ENCODE data around the gene POLR3GL. TPM values are rescaled to one million over a fixed set of nuclear protein-coding genes. Genes with fewer than 3 reads are reported as not detected.

POLR3GL gene
- total and polyA plus RNA-seq, 7 experiments from 2014 or later: 20.7 to 113 (median 33.9) TPM

- ATAC-seq: no peak
- ChIA-PET CTCF (interaction anchor here (1.3 to 8.1 kb wide), 4 partner anchors 11 to 137 kb away, joined by 5 to 233 read pairs (median 124); partner anchors contain the start of genes ANKRD34A, NUDT17, POLR3GL and TXNIP), POLR2A (interaction anchor here (0.5 to 24.3 kb wide), 6 partner anchors 13 to 118 kb away, joined by 3 to 1779 read pairs (median 5); partner anchors contain the start of genes ANKRD34A, HJV, LIX1L and POLR3GL)
- Mint-ChIP-seq H3K27ac (peak overlapping the region in 4 of 9 donors; percentile 19 to 79 (median 48)), H3K9me3 (no peaks in the 10 kb centered on the region), H3K4me3 (peak overlapping the region in 8 of 10 donors; percentile 10 to 65 (median 32)), H3K36me3 (peaks cover 0 to 6% (median 0%) of the 10 kb centered on the region in 5 donors), H3K27me3 (no peaks in the 10 kb centered on the region), H3K4me1 (peaks cover 3 to 53% (median 22%) of the 10 kb centered on the region in 7 donors)
- H3K27ac ChIP-seq (ENCODE audit: low read depth, low read length): peak overlapping the region; percentile 82
- H3K9me3 ChIP-seq (ENCODE audit: control insufficient read depth in 2 of 3, low read length in 3 of 3): no peaks in the 10 kb centered on the region
- intact Hi-C loops (cut with micrococcal nuclease): no loop called here
- DNase-seq: no peak
- no peaks in the 10 kb centered on the region for H3K36me3 ChIP-seq (ENCODE audit: control insufficient read depth in 2 of 3, insufficient read depth in 3 of 3, low read length in 3 of 3)
- H3K4me3 ChIP-seq (ENCODE audit: low read length): no peak overlapping the region
- H3K27me3 ChIP-seq (ENCODE audit: control insufficient read depth in 2 of 2, insufficient read depth in 2 of 2, low read length in 2 of 2): no peaks in the 10 kb centered on the region
- peaks cover 80 to 87% of the 10 kb centered on the region in 2 donors for H3K4me1 ChIP-seq (ENCODE audit: control insufficient read depth in 2 of 2, insufficient read depth in 2 of 2, low read length in 2 of 2)
Measured at GRCh38 chr1:145982010-145982723, 17.7 kb downstream of the POLR3GL start.

- H3K4me3 ChIP-seq (ENCODE audit: low read length): no peak overlapping the region
- DNase-seq: no peak
- no peaks in the 10 kb centered on the region for H3K9me3 ChIP-seq (ENCODE audit: control insufficient read depth in 2 of 3, low read length in 3 of 3)
- peaks cover 69 to 84% of the 10 kb centered on the region in 2 donors for H3K4me1 ChIP-seq (ENCODE audit: control insufficient read depth in 2 of 2, insufficient read depth in 2 of 2, low read length in 2 of 2)
- Mint-ChIP-seq H3K27me3 (no peaks in the 10 kb centered on the region), H3K4me3 (peak overlapping the region in 5 of 10 donors; percentile 0 to 37 (median 27)), H3K4me1 (peaks cover 12 to 61% (median 31%) of the 10 kb centered on the region in 7 donors), H3K9me3 (no peaks in the 10 kb centered on the region), H3K27ac (peak overlapping the region in 6 of 9 donors; percentile 1 to 83 (median 22)), H3K36me3 (no peaks in the 10 kb centered on the region)
- intact Hi-C loops (cut with micrococcal nuclease): no loop called here
- POLR2A ChIA-PET: interaction anchor here (7.4 to 24.3 kb wide), 2 partner anchors 19 to 21 kb away, joined by 89 to 1779 read pairs; partner anchors contain the start of genes ANKRD34A, HJV, POLR3GL and TXNIP
- ATAC-seq: no peak
- H3K36me3 ChIP-seq (ENCODE audit: control insufficient read depth in 2 of 3, insufficient read depth in 3 of 3, low read length in 3 of 3): no peaks in the 10 kb centered on the region
- CTCF ChIA-PET: interaction anchor here (0.6 to 8.1 kb wide), 2 partner anchors 10 to 20 kb away, joined by 3 to 193 read pairs; partner anchors contain the start of gene TXNIP
- peak overlapping the region; percentile 82 for H3K27ac ChIP-seq (ENCODE audit: low read depth, low read length)
- H3K27me3 ChIP-seq (ENCODE audit: control insufficient read depth in 2 of 2, insufficient read depth in 2 of 2, low read length in 2 of 2): no peaks in the 10 kb centered on the region
Measured at GRCh38 chr1:145983206-145983675, 18.8 kb downstream of the POLR3GL start.

GRCh38 chr1:145983960-145984830, 19.7 kb downstream of the POLR3GL start:
- Histone ChIP-seq H3K4me1 (ENCODE audit: control insufficient read depth in 2 of 2, insufficient read depth in 2 of 2, low read length in 2 of 2) (peaks cover 60 to 83% of the 10 kb centered on the region in 2 donors), H3K4me3 (ENCODE audit: low read length) (no peak overlapping the region), H3K27me3 (ENCODE audit: control insufficient read depth in 2 of 2, insufficient read depth in 2 of 2, low read length in 2 of 2) (no peaks in the 10 kb centered on the region), H3K9me3 (ENCODE audit: control insufficient read depth in 2 of 3, low read length in 3 of 3) (no peaks in the 10 kb centered on the region), H3K36me3 (ENCODE audit: control insufficient read depth in 2 of 3, insufficient read depth in 3 of 3, low read length in 3 of 3) (no peaks in the 10 kb centered on the region), H3K27ac (ENCODE audit: low read depth, low read length) (peak overlapping the region; percentile 40)
- H3K27ac Mint-ChIP-seq: peak overlapping the region in 7 of 9 donors; percentile 70 to 97 (median 85)
- DNase-seq: peak in 2 of 9 donors; percentile 13 to 37
- H3K9me3 Mint-ChIP-seq: peaks cover 0 to 4% (median 0%) of the 10 kb centered on the region in 11 donors
- H3K4me1 Mint-ChIP-seq: peaks cover 21 to 70% (median 40%) of the 10 kb centered on the region in 7 donors
- no peak for ATAC-seq
- H3K4me3 Mint-ChIP-seq: peak overlapping the region in 9 of 10 donors; percentile 51 to 76 (median 66)
- H3K36me3 Mint-ChIP-seq: peaks cover 0 to 3% (median 0%) of the 10 kb centered on the region in 5 donors
- CTCF ChIA-PET: interaction anchor here (0.7 to 1.4 kb wide), 2 partner anchors 9 to 12 kb away, joined by 5 to 6 read pairs; partner anchors contain the start of gene TXNIP
- intact Hi-C loops (cut with micrococcal nuclease): no loop called here
- POLR2A ChIA-PET: interaction anchor here (0.9 to 24.3 kb wide), 5 partner anchors 18 to 53 kb away, joined by 5 to 1779 read pairs (median 5); partner anchors contain the start of genes ANKRD34A, HJV, LIX1L and POLR3GL
- H3K27me3 Mint-ChIP-seq: no peaks in the 10 kb centered on the region

- intact Hi-C loops (cut with micrococcal nuclease): no loop called here
- peak overlapping the region in 9 of 10 donors; percentile 51 to 76 (median 65) for H3K4me3 Mint-ChIP-seq
Measured at GRCh38 chr1:145985129-145985501, 20.6 kb downstream of the POLR3GL start.

GRCh38 chr1:145985502-145986439, 21.3 kb downstream of the POLR3GL start:
- peak overlapping the region in 7 of 9 donors; percentile 60 to 97 (median 79) for H3K27ac Mint-ChIP-seq
- Histone ChIP-seq H3K9me3 (ENCODE audit: control insufficient read depth in 2 of 3, low read length in 3 of 3) (no peaks in the 10 kb centered on the region), H3K4me1 (ENCODE audit: control insufficient read depth in 2 of 2, insufficient read depth in 2 of 2, low read length in 2 of 2) (peaks cover 45 to 73% of the 10 kb centered on the region in 2 donors), H3K27me3 (ENCODE audit: control insufficient read depth in 2 of 2, insufficient read depth in 2 of 2, low read length in 2 of 2) (no peaks in the 10 kb centered on the region), H3K27ac (ENCODE audit: low read depth, low read length) (peak overlapping the region; percentile 40), H3K4me3 (ENCODE audit: low read length) (no peak overlapping the region), H3K36me3 (ENCODE audit: control insufficient read depth in 2 of 3, insufficient read depth in 3 of 3, low read length in 3 of 3) (no peaks in the 10 kb centered on the region)
- H3K4me3 Mint-ChIP-seq: peak overlapping the region in 9 of 10 donors; percentile 51 to 74 (median 62)
- intact Hi-C loops (cut with micrococcal nuclease): no loop called here
- ChIA-PET CTCF (interaction anchor here (0.9 to 1.2 kb wide), 2 partner anchors 8 to 11 kb away, joined by 3 to 4 read pairs; partner anchors contain the start of gene TXNIP), POLR2A (interaction anchor here (0.6 to 24.3 kb wide), 3 partner anchors 14 to 20 kb away, joined by 3 to 1779 read pairs (median 6); partner anchors contain the start of genes HJV and TXNIP)
- H3K9me3 Mint-ChIP-seq: peaks cover 0 to 4% (median 0%) of the 10 kb centered on the region in 11 donors
- ATAC-seq (peak; percentile 58), DNase-seq (no peak)
- H3K36me3 Mint-ChIP-seq: peaks cover 0 to 4% (median 0%) of the 10 kb centered on the region in 5 donors
- H3K27me3 Mint-ChIP-seq: no peaks in the 10 kb centered on the region
- H3K4me1 Mint-ChIP-seq: peaks cover 33 to 71% (median 48%) of the 10 kb centered on the region in 7 donors

More at GRCh38 chr1:145985129-145985501, 20.6 kb downstream of the POLR3GL start:
- Histone ChIP-seq H3K36me3 (ENCODE audit: control insufficient read depth in 2 of 3, insufficient read depth in 3 of 3, low read length in 3 of 3) (no peaks in the 10 kb centered on the region), H3K4me1 (ENCODE audit: control insufficient read depth in 2 of 2, insufficient read depth in 2 of 2, low read length in 2 of 2) (peaks cover 50 to 76% of the 10 kb centered on the region in 2 donors), H3K27me3 (ENCODE audit: control insufficient read depth in 2 of 2, insufficient read depth in 2 of 2, low read length in 2 of 2) (no peaks in the 10 kb centered on the region), H3K4me3 (ENCODE audit: low read length) (no peak overlapping the region), H3K9me3 (ENCODE audit: control insufficient read depth in 2 of 3, low read length in 3 of 3) (no peaks in the 10 kb centered on the region), H3K27ac (ENCODE audit: low read depth, low read length) (peak overlapping the region; percentile 40)
- Mint-ChIP-seq H3K27me3 (no peaks in the 10 kb centered on the region), H3K27ac (peak overlapping the region in 7 of 9 donors; percentile 70 to 97 (median 85)), H3K36me3 (peaks cover 0 to 3% (median 0%) of the 10 kb centered on the region in 5 donors), H3K4me1 (peaks cover 27 to 72% (median 42%) of the 10 kb centered on the region in 7 donors), H3K9me3 (peaks cover 0 to 4% (median 0%) of the 10 kb centered on the region in 11 donors)
- no peak for DNase-seq
- CTCF ChIA-PET: interaction anchor here (0.7 to 1.4 kb wide), 2 partner anchors 8 to 11 kb away, joined by 5 to 6 read pairs; partner anchors contain the start of gene TXNIP
- POLR2A ChIA-PET: interaction anchor here (0.9 to 24.3 kb wide), 5 partner anchors 19 to 52 kb away, joined by 5 to 1779 read pairs (median 5); partner anchors contain the start of genes ANKRD34A, HJV, LIX1L and POLR3GL
- ATAC-seq: peak; percentile 1
